ENCODE results near the gene RAPGEF2. TPM values are rescaled to one million over a fixed set of nuclear protein-coding genes. Genes with fewer than 3 reads are reported as not detected.

RAPGEF2 gene
- total and polyA plus RNA-seq, 9 of the 15 experiments (the other 6 are each of a cell fraction or from before 2014, with no cell fraction given): 3.1 to 32.6 (median 23.1) TPM

GRCh38 chr4:159349332-159349731, 246.5 kb downstream of the RAPGEF2 start (continued):
- TF ChIP-seq ZFP91 (CRISPR knock-in tag; IDR thresholded peaks at IDR 0.05): no peak
- no peak for TF ChIP-seq ZNF589 (CRISPR knock-in tag; IDR thresholded peaks at IDR 0.05; ENCODE audit: low read depth)
- peak; percentile 27; the same call in 1 of the 2 replicates for TF ChIP-seq EP400 (IDR thresholded peaks at IDR 0.05)
- no peak for TF ChIP-seq ZNF232 (CRISPR knock-in tag; IDR thresholded peaks at IDR 0.05)
- no peak for TF ChIP-seq SP1 (CRISPR knock-in tag; IDR thresholded peaks at IDR 0.05)
- TF ChIP-seq ZNF274 (IDR thresholded peaks at IDR 0.05; ENCODE audit: borderline replicate concordance, low read depth, low read length): no peak
- 0 out of 2 replicates have a peak, but pooled peaks have one; percentile 35 for TF ChIP-seq ZNF592 (IDR thresholded peaks at IDR 0.05)
- TF ChIP-seq ZNF3 (CRISPR knock-in tag; IDR thresholded peaks at IDR 0.05): no peak
- TF ChIP-seq EGR1 (conservative IDR thresholded peaks at IDR 0.05): no peak
- no peak for TF ChIP-seq XRCC3 (IDR thresholded peaks at IDR 0.05)
- no peak for TF ChIP-seq ARID1B (IDR thresholded peaks at IDR 0.05)
- no peak for TF ChIP-seq PTTG1 (tag; IDR thresholded peaks at IDR 0.05; ENCODE audit: low read depth)
- peak; percentile 41; the same call in 1 of the 2 replicates for TF ChIP-seq L3MBTL2 (IDR thresholded peaks at IDR 0.05)
- TF ChIP-seq KDM2B (CRISPR knock-in tag; IDR thresholded peaks at IDR 0.05): no peak
- no peak for TF ChIP-seq ZNF146 (CRISPR knock-in tag; IDR thresholded peaks at IDR 0.05; ENCODE audit: unreplicated experiment)
- TF ChIP-seq ZBTB11 (CRISPR knock-in tag; IDR thresholded peaks at IDR 0.05): no peak
- TF ChIP-seq ZKSCAN3 (CRISPR knock-in tag; IDR thresholded peaks at IDR 0.05): no peak
- TF ChIP-seq USF1 (CRISPR knock-in tag; IDR thresholded peaks at IDR 0.05): no peak
- TF ChIP-seq MYC (IDR thresholded peaks at IDR 0.05; ENCODE audit: low read depth, low read length): peak; percentile 74
- TF ChIP-seq MYC (CRISPR knock-in tag; IDR thresholded peaks at IDR 0.05; ENCODE audit: borderline replicate concordance, low read depth): no peak
